HG02943 (cell line): ENCODE data around the gene SH3BGRL2.

Experiments used
- ATAC-seq: cut with Tn5 transposase; IDR thresholded peaks from one replicate; pipeline ENCODE4 v1.9.1; 2021; ENCODE audit warnings: mild to moderate bottlenecking, low read depth, moderate library complexity; ENCODE audit not compliant: unreplicated experiment

Gene SH3BGRL2

GRCh38 chr6:79694156-79694555 lies 63.0 kb downstream of the SH3BGRL2 start:
- no peak for ATAC-seq

GRCh38 chr6:79694623-79695343 lies 63.7 kb downstream of the SH3BGRL2 start:
- ATAC-seq, result no peak

GRCh38 chr6:79697430-79697829 lies 66.3 kb downstream of the SH3BGRL2 start:
- ATAC-seq, result no peak

GRCh38 chr6:79699606-79700005 lies 68.5 kb downstream of the SH3BGRL2 start:
- ATAC-seq, result no peak

GRCh38 chr6:79702691-79703090 lies 71.6 kb downstream of the SH3BGRL2 start:
- no peak for ATAC-seq

GRCh38 chr6:79704200-79704599 lies 73.1 kb downstream of the SH3BGRL2 start:
- ATAC-seq, result no peak

GRCh38 chr6:79705456-79705995 lies 74.4 kb downstream of the SH3BGRL2 start:
- ATAC-seq, result no peak

GRCh38 chr6:79706527-79706926 lies 75.4 kb downstream of the SH3BGRL2 start:
- ATAC-seq, result no peak

- ATAC-seq, result no peak
Measured at GRCh38 chr6:79707621-79708020, 76.5 kb downstream of the SH3BGRL2 start.

GRCh38 chr6:79708095-79708791 lies 77.1 kb downstream of the SH3BGRL2 start:
- no peak for ATAC-seq

GRCh38 chr6:79710127-79710526 lies 79.0 kb downstream of the SH3BGRL2 start:
- ATAC-seq, result no peak

- no peak for ATAC-seq
Measured at GRCh38 chr6:79711167-79711566, 80.0 kb downstream of the SH3BGRL2 start.

- ATAC-seq, result no peak
Measured at GRCh38 chr6:79712144-79712543, 81.0 kb downstream of the SH3BGRL2 start.

- ATAC-seq, result no peak
Measured at GRCh38 chr6:79712616-79713135, 81.5 kb downstream of the SH3BGRL2 start.

- no peak for ATAC-seq
Measured at GRCh38 chr6:79713701-79714322, 82.7 kb downstream of the SH3BGRL2 start.

GRCh38 chr6:79717989-79718388 lies 86.9 kb downstream of the SH3BGRL2 start:
- ATAC-seq, result no peak

- no peak for ATAC-seq
Measured at GRCh38 chr6:79718509-79719247, 87.5 kb downstream of the SH3BGRL2 start.

- ATAC-seq, result no peak
Measured at GRCh38 chr6:79719248-79719960, 88.3 kb downstream of the SH3BGRL2 start.

- ATAC-seq, result no peak
Measured at GRCh38 chr6:79724816-79725215, 93.7 kb downstream of the SH3BGRL2 start.

- ATAC-seq, result no peak
Measured at GRCh38 chr6:79731471-79731870, 100.3 kb downstream of the SH3BGRL2 start.
